OCI-LY1 (cell line): ENCODE data around the gene SURF4.

Experiments
- H2AFZ ChIP-seq: fragments of 200-600 bp; sonication (generic), shearing (Covaris generic); 2 replicates; pipeline ENCODE4 v1.6.0; 2014; ENCODE audit warnings: antibody characterized with exemption, mild to moderate bottlenecking, low read length
- H3F3A ChIP-seq: fragments of 200-600 bp; sonication (generic), shearing (Covaris generic); 2 replicates; pipeline ENCODE4 v1.6.0; 2014; ENCODE audit warnings: mild to moderate bottlenecking, antibody characterized with exemption, low read length, moderate library complexity; ENCODE audit not compliant: insufficient read depth
- H3K27ac ChIP-seq: fragments of 200-600 bp; sonication (generic); 2 replicates; pipeline ENCODE4 v1.5.1; 2014; ENCODE audit warnings: low read length, mixed run types, mild to moderate bottlenecking, low read depth; ENCODE audit not compliant: poor library complexity, severe bottlenecking
- H3K27me3 ChIP-seq: fragments of 200-600 bp; sonication (generic); 2 replicates; pipeline ENCODE4 v1.6.0; 2014; ENCODE audit warnings: antibody characterized with exemption, mild to moderate bottlenecking, low read length, moderate library complexity; ENCODE audit not compliant: insufficient read depth
- H3K36me3 ChIP-seq: fragments of 200-600 bp; sonication (generic); 2 replicates; pipeline ENCODE4 v1.6.1; 2014; ENCODE audit warnings: mild to moderate bottlenecking, antibody characterized with exemption, low read length, moderate library complexity, mixed read lengths; ENCODE audit not compliant: insufficient read depth
- H3K4me1 ChIP-seq: fragments of 200-600 bp; sonication (generic); 2 replicates; pipeline ENCODE4 v1.5.1; 2014; ENCODE audit warnings: mild to moderate bottlenecking, low read length, moderate library complexity; ENCODE audit not compliant: insufficient read depth, severe bottlenecking
- H3K4me2 ChIP-seq: fragments of 200-600 bp; sonication (generic), shearing (Covaris generic); 2 replicates; pipeline ENCODE4 v1.6.1; 2014; ENCODE audit warnings: low read length
- H3K4me3 ChIP-seq: fragments of 200-600 bp; sonication (generic); 2 replicates; pipeline ENCODE4 v1.5.1; 2014; ENCODE audit warnings: low read length, low read depth, mild to moderate bottlenecking, mixed read lengths; ENCODE audit not compliant: poor library complexity, severe bottlenecking
- H3K79me2 ChIP-seq: fragments of 200-600 bp; shearing (Covaris generic); 2 replicates; pipeline ENCODE4 v1.6.1; 2016; ENCODE audit warnings: mixed run types, low read length, mixed read lengths; ENCODE audit not compliant: insufficient read depth
- H3K9ac ChIP-seq: fragments of 200-600 bp; sonication (generic), shearing (Covaris generic); 2 replicates; pipeline ENCODE4 v1.6.1; 2014; ENCODE audit warnings: mild to moderate bottlenecking, low read length, mixed read lengths
- H3K9me2 ChIP-seq: fragments of 200-600 bp; sonication (generic), shearing (Covaris generic); 2 replicates; pipeline ENCODE4 v1.6.1; 2014; ENCODE audit warnings: low read depth, mild to moderate bottlenecking, low read length, mixed read lengths
- H3K9me3 ChIP-seq: fragments of 200-600 bp; shearing (Covaris generic); 2 replicates; pipeline ENCODE4 v1.6.1; 2014; ENCODE audit warnings: low read length, mixed read lengths
- H4K20me1 ChIP-seq: fragments of 200-600 bp; sonication (generic), shearing (Covaris generic); 2 replicates; pipeline ENCODE4 v1.6.0; 2016; ENCODE audit warnings: mild to moderate bottlenecking, low read length; ENCODE audit not compliant: insufficient read depth
- CTCF ChIP-seq: fragments of 200-600 bp; sonication (generic), shearing (Covaris generic); IDR thresholded peaks from 2 replicates; pipeline ENCODE4 v1.5.1; 2017; ENCODE audit warnings: mild to moderate bottlenecking, antibody characterized with exemption, low read length, moderate library complexity, mixed read lengths
- EZH2 ChIP-seq: fragments of 200-600 bp; sonication (generic), shearing (Covaris generic); IDR thresholded peaks from 2 replicates; pipeline ENCODE4 v1.8.0; 2017; ENCODE audit warnings: borderline replicate concordance, mixed run types, mild to moderate bottlenecking, antibody characterized with exemption, low read length, moderate library complexity, mixed read lengths

SURF4 gene

GRCh38 chr9:133360400-133361393 is 15.2 kb downstream of the SURF4 start:
- Histone ChIP-seq H3F3A (peaks cover 2% of the 10 kb centered on the region; the same call in 1 of the 2 replicates), H3K9me3 (no peaks in the 10 kb centered on the region), H3K4me2 (no peak overlapping the region), H3K9me2 (no peaks in the 10 kb centered on the region), H3K27me3 (no peaks in the 10 kb centered on the region), H2AFZ (no peak overlapping the region), H3K4me3 (no peak overlapping the region), H3K79me2 (no peaks in the 10 kb centered on the region; the same call in 1 of the 2 replicates), H3K4me1 (peaks cover 15% of the 10 kb centered on the region), H3K9ac (no peak overlapping the region), H3K36me3 (peaks cover 78% of the 10 kb centered on the region), H4K20me1 (no peaks in the 10 kb centered on the region), H3K27ac (no peak overlapping the region)
- TF ChIP-seq CTCF = no peak
- TF ChIP-seq EZH2 = no peak

DNA sequence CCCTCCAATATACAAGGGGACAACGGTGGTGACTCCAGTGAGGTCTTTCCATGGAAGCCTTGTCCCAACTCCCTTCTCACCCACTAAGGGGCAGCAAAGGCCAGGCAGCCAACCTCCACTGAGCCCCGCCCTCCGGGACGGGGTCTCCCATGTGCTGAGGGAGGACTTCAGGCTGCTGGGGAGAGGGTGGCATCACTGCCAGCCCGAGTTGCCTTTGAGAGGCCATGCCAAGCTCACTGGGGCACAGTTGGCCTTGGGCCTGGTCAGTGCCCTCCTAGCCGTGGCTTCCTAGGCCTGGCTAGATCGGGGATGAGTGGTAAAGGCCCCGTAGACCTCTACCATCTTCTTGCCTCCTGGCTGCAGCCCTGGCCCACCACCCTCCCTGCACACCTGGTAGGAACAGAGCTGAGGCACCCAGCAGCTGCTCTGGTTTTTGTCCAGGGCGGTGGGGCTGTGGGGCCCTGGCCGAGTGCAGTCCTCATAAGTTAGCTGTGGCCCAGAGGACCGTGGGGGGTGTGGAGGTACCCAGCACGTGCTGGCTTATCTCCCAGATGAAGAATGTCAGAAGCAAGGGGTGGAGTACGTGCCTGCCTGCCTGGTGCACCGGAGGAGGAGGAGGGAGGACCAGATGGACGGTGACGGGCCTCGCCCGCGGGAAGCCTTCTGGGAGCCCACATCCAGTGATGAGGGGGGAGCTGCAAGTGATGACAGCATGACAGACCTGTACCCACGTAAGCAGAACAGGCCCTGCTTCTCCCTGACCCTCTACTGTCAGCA is 16.3 kb downstream of the SURF4 start:
- Histone ChIP-seq H3F3A (peaks cover 4% of the 10 kb centered on the region; the same call in 1 of the 2 replicates), H3K27me3 (no peaks in the 10 kb centered on the region), H2AFZ (no peak overlapping the region), H3K4me3 (no peak overlapping the region), H3K9ac (no peak overlapping the region), H3K36me3 (peaks cover 67% of the 10 kb centered on the region), H3K79me2 (no peaks in the 10 kb centered on the region; the same call in 1 of the 2 replicates), H4K20me1 (no peaks in the 10 kb centered on the region), H3K9me3 (no peaks in the 10 kb centered on the region), H3K27ac (no peak overlapping the region), H3K9me2 (no peaks in the 10 kb centered on the region), H3K4me2 (no peak overlapping the region), H3K4me1 (peaks cover 26% of the 10 kb centered on the region)
- TF ChIP-seq CTCF (no peak), EZH2 (no peak)

DNA sequence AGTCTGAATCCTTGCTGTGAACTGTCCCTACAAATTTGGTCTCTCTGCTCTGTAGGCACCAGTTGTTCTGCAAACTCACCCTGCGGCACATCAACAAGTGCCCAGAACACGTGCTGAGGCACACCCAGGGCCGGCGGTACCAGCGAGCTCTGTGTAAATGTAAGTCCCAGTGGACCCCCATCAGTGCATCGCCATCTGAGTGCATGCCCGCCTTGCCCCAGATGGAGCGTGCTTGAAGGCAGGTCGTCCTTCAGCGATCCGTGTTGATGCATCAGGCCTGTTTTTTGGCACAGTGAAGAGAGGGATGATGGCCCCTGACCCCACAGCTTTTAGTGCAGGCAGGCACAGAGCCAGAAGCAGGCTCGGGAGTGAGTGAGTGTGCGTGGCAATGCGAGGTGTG is 18.2 kb downstream of the SURF4 start:
- H3K4me3 ChIP-seq = peak overlapping the region; percentile 90
- peak overlapping the region; percentile 80; the same call in 1 of the 2 replicates for H3K9ac ChIP-seq
- no peaks in the 10 kb centered on the region; the same call in 1 of the 2 replicates for H3K79me2 ChIP-seq
- H3K27me3 ChIP-seq = no peaks in the 10 kb centered on the region
- H3F3A ChIP-seq = peaks cover 9% of the 10 kb centered on the region
- H2AFZ ChIP-seq = no peak overlapping the region
- H3K27ac ChIP-seq = no peak overlapping the region
- H3K9me3 ChIP-seq = no peaks in the 10 kb centered on the region
- H3K36me3 ChIP-seq = peaks cover 61% of the 10 kb centered on the region
- no peaks in the 10 kb centered on the region for H3K9me2 ChIP-seq
- H3K4me2 ChIP-seq = peak overlapping the region; percentile 95
- TF ChIP-seq CTCF = no peak
- TF ChIP-seq EZH2 = no peak
- H3K4me1 ChIP-seq = peaks cover 29% of the 10 kb centered on the region
- no peaks in the 10 kb centered on the region for H4K20me1 ChIP-seq
